ENCODE data around the gene WDR91.
"Not testable (repeated sequence)": the region's sequence is repeated elsewhere in the genome, so short reads cannot be mapped to it uniquely, and the experiment has no call there.

The WDR91 gene

DNA sequence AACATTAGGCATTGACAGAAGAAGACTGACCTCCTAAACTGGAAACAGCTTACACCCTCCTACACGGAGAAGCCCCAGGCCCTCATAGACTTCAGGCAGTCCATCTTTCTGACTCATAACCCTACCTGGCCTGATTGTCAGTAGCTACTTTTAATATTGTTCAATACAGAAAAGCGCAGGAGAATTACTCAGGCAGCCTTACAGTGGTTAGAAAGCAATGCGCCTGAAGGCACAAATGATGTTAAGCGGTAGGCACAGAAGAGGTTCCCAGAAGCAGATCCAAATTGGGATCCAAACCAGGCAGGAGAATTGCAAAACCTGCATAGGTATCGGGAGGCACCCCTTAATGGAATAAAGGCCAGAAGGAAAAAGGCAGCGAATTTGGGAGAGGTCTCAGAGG is 35.4 kb downstream of the WDR91 start:
- no peak for DNase-seq

- no peak for DNase-seq
These were observed 36.4 kb downstream of the WDR91 start for GRCh38 chr7:135174941-135175340.

- not testable (repeated sequence) for DNase-seq
These were observed 37.4 kb downstream of the WDR91 start for GRCh38 chr7:135173916-135174315.

DNA sequence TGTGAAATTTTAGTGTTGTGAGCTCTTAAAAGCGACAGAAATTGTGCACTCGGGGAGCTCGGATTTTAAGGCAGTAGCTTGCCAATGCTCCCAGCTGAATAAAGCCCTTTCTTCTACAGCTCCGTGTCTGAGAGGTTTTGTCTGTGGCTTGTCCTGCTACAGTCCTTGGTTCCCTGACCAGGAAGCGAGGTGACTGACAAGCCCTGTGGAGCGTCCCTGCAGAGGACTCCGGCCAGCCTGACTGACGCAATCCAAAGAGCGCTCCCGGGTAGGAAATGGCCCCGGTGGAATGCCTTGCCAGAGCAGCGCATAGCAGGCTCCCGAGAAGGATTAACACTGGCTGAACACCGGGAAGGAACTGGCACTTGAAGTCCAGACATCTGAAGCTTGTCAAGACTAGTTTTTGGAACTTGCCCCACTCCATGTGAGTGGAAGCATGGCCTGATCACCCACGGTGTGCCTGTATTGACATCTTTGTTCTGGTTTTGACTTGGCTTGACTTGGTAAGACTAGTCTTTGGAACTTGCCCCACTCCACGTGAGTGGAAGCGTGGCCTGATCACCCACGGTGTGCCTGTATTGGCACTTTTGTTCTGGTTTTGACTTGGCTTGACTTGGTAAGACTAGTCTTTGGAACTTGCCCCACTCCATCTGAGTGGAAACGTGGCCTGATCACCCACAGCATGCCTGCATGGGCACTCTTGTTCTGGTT is 39.6 kb downstream of the WDR91 start:
- not testable (repeated sequence) for DNase-seq

- not testable (repeated sequence) for DNase-seq
These were observed 40.3 kb downstream of the WDR91 start for GRCh38 chr7:135170998-135171481.

DNA sequence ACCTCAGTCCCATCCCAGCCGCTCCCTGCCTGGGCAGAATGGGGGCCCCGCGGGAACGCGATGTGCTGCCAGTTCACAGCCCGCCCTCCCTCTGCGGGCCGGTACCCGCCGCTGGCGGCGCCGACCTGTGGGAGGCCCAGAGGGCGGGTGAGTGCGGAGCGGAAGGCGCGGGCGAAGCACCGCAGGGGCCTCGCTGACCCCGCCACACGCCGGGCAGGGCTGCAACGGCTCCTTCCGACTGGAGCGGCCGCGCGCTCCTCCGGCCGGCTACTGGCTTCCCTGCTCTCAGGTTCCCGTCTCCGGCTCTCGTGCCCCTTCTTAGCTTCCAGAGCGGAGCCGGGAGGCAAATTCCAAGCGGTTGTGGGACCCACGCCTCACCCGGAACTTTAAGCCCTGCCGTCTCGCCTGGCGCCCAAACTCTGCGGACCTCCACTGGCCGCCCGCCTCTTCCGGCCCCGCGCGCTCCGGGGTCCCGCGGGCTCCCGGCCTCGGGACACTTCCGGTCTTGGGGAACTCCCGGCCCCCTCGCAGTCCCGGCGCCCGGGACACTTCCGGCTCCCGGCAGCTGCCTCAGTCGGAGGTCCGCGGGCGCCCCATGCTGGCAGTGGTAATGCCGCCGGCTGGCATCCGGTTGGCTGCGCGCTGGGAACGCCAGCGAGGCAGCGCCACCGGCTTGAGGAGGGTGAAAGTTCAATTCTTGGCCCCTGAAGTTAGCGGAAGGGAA is 40.9 kb downstream of the WDR91 start, which contains the start of gene CYREN:
CYREN (minus strand) TSS at position 434 of the 724 bp plus-strand sequence. CDS start 1,785 bp downstream, outside the sequence.
- peak; percentile 93 for DNase-seq

DNA sequence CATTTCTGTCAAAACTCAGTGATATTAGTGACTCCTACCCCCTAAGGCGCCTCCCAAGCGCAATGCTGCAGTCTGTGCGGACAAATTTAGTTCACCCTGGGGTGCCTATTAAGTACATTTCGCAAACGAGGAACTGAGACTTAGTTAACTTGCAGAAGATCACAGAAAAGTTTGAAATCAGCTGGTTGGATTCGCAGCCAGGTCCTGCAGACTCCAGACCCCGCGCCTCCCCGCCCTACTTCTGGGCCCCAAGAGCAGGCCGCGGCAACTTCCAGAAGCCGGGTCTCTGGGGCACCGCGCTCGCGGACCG is 41.4 kb downstream of the WDR91 start:
- DNase-seq: peak; percentile 69

DNA sequence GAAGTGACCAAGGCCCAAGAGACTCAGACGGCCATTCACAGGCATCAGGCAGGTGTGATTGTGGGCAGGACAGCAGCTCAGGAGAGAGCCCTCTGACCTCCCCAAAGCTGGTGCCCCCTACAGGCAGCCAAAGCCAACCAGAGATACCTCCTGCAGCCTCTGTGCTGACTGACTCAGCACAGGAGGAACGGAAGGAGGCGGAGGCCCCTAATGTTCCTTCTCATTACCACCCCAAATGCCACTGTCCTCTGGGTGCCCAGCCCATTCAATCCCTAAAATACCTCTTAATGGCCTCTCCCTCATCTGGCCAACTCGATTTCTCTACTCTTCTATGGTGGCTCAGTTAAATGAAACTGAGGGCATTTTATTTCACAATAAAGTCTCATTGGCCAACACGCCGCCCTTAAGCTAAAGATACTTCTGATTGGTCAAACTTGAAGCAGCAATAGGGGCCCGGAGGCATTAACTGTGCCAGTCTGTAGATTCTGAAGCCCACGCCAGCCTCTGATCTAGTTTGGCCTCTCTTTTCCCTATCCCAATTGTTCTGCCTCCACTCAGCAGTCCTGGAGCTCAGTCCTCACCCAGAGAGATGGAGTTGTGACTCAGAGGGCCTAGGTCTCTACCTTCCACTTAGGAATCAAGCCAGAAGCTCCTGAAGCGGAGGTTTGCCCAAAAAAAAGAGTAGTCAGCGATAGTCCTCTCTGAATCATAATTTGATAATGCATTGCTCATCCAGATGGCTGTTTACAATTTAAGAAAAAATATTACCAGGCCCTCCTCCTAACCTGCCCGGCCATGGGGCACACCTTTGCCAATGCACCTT is 42.0 kb downstream of the WDR91 start:
- DNase-seq: peak; percentile 14

- DNase-seq: no peak
These were observed 42.7 kb downstream of the WDR91 start for GRCh38 chr7:135168489-135169140.

- no peak for DNase-seq
These were observed 43.3 kb downstream of the WDR91 start for GRCh38 chr7:135168001-135168400.

DNA sequence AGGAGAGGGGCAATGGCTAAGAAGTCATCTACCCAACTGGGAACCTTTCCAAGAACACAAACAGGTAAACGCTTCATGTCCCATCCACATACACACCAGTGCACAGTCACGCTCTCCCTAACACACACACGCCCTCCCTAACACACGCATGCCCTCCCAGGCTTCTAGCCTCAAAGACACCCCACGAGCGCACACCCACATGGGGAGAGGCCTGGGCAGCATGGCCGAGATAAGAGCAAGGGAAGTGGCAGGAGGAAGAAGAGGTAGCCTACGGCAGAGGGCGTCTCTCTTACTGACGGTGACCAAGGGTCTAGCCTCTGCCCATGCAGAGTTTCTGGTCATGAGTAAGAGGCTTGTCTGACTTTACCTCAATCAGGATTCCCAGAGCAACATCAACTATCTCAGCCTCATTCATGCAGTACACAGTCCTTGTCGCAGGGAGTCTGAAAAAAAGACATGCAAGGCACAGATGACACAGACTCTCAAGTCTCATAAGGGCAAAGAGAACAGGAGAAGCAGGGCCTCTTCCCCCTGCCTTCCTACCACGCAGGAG is 43.9 kb downstream of the WDR91 start:
- no peak for DNase-seq

GRCh38 chr7:135166338-135166990 is 44.9 kb downstream of the WDR91 start:
- no peak for DNase-seq

- DNase-seq: no peak
These were observed 45.5 kb downstream of the WDR91 start for GRCh38 chr7:135165862-135166261.

- DNase-seq: no peak
These were observed 46.8 kb downstream of the WDR91 start for GRCh38 chr7:135164357-135165061.

GRCh38 chr7:135162382-135163001 is 48.8 kb downstream of the WDR91 start:
- DNase-seq: no peak

DNA sequence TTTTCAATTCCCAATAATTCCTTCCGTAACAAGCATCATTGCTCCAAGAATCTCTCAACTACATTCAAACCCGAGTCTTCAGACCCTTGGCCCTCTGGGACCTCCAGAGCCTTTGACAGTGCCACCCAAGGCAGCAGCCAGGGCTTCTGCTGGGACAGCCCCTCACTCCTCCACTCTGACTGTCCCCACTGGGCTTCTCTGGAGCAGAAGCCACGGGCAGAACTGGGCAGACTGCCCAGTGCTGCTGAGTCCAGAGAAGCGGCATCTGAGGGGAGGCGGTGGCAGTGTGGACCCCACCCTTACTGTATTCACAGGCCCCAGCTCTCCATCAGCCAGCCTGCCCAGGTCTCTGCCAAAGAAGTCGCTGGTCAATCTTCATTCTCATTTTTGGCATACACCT is 49.7 kb downstream of the WDR91 start:
- no peak for DNase-seq

DNA sequence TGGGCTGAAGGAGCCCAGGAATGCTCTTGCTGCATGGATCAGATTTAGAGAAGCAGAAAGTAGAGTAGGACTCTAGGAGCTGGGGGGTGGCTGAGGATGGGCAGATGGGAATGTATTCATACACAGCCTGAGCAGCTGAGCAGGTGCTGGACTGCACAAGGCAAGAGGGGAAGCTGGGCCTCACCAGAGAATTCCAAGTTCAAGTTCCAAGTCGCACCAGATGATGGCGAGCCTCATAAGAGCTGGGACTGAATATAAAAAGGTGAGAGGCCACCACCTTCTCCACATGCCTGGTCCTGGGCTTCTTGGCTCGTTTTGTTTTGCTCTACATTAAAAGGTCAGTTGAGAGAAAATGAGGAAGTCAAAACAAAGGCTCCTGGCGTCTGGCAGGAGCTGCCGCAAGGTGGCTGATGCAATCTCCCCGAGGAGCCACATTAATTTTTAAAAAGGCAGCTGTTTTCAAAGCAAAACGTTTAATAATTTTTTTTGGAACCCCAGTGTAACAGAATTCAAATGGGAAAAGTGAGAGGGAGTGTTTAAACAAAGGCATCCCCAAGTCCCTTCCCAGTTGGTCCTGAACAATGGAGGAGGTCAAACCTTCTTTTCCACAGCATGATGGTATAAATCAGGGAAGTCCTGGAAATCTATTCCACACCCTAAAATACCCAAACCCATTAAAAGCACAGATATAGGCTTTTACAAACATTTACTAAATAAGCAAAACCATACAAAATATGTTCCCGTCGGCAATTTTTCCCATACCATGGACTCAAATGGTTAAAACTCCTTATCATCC is 50.3 kb downstream of the WDR91 start:
- no peak for DNase-seq

DNA sequence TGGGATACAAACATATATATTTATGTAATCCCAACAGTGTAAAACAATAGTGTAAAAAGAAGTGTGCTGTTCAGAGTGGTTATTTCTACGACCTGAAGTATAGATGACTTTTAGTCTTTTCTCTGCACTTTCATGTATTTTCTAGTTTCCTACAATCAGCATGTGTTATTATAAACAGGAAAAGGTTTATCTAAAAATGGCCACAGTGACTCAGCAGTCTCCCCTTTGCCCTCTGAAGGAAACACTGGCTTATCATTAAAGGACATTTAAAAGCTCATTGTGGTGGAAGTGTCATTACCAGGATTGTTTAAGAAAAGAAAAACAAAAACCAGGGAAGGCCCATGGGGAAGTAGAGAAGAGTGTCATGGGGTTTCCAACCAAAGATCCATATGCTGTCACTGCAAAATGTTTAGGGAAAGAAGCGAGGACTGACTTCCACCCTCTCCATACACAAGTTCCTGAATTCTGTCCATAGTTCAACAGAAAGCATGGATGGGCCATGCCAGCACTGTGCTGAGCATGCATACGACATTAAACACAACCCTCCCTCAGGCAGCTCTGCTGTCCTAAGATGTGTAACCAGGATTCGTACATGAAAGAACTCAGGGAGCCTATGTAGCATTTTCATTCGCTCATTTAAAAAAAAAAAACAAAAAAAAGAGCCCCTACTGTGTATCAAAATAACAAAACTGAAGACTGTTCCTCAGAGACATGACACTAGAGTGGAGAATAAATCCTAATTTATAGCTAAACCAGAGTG is 51.0 kb downstream of the WDR91 start:
- no peak for DNase-seq

DNA sequence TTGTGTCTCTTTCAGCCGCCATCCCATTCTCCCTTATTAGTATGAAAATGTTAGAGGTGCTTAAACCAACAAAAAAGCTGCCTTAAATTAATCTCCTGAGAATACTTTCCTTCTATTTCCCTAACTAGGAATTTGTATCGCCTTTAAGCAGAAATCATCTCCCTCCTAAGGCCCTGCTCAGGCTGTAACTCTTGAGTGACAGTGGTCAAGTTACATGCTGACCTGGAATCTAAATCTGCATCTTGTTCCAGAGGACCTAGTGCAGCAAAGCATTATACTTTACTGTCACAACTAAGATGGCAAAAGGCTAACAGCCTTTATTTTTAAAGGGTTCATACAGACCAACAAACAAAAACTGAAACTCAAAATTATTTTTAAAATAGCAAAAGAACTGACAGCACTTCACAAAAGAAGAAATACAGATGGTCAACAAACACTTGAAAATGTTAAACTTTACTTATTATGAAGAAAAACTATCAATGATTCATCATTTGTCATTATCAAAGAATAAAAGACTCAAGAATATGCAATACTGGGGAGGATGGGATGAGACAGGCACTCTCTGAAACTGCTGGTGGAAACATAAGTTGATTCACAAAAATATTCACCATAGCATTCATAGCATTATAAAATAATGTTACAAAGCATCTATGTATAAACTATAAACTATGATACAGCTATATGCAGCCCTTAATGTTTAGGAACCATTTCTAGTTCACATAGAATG is 51.8 kb downstream of the WDR91 start:
- DNase-seq: no peak
